NCI-H2227 (cell line): ENCODE data around the gene SYT7.
A peak's percentile ranks its signal among the peaks of the same experiment; 100 is the strongest.
"Not testable (repeated sequence)": the region's sequence is repeated elsewhere in the genome, so short reads cannot be mapped to it uniquely, and the experiment has no call there.

ENCODE experiments used
- DNase-seq: peaks from one replicate; lab custom pipeline; 2025; ENCODE audit not compliant: unreplicated experiment; lab: John Stamatoyannopoulos, UW

Gene SYT7

GRCh38 chr11:61581030-61581928 is at the start of gene SYT7:
Gene SYT7 (minus strand): TSS chr11:61581076. CDS start chr11:61580820, 256 bp downstream.
- peak; percentile 99 for DNase-seq

GRCh38 chr11:61630089-61630488 is 49.2 kb upstream of the SYT7 start:
- DNase-seq = no peak

GRCh38 chr11:61629082-61629833 is 48.4 kb upstream of the SYT7 start:
- no peak for DNase-seq

GRCh38 chr11:61628662-61628970 is 47.7 kb upstream of the SYT7 start:
- no peak for DNase-seq

- peak; percentile 70 for DNase-seq
Measured at GRCh38 chr11:61627850-61628661, 47.2 kb upstream of the SYT7 start.

- peak; percentile 47 for DNase-seq
Measured at GRCh38 chr11:61626580-61627380, 45.9 kb upstream of the SYT7 start.

GRCh38 chr11:61625525-61625924 is 44.6 kb upstream of the SYT7 start:
- no peak for DNase-seq

- DNase-seq = no peak
Measured at GRCh38 chr11:61621917-61622585, 41.2 kb upstream of the SYT7 start.

- no peak for DNase-seq
Measured at GRCh38 chr11:61619471-61620226, 38.8 kb upstream of the SYT7 start.

- peak; percentile 57 for DNase-seq
Measured at GRCh38 chr11:61618978-61619377, 38.1 kb upstream of the SYT7 start.

GRCh38 chr11:61617515-61617914 is 36.6 kb upstream of the SYT7 start:
- DNase-seq = no peak

GRCh38 chr11:61616434-61616833 is 35.6 kb upstream of the SYT7 start:
- DNase-seq = no peak

- DNase-seq = not testable (repeated sequence)
Measured at GRCh38 chr11:61614782-61615181, 33.9 kb upstream of the SYT7 start.

- DNase-seq = no peak
Measured at GRCh38 chr11:61613870-61614269, 33.0 kb upstream of the SYT7 start.

- no peak for DNase-seq
Measured at GRCh38 chr11:61613051-61613450, 32.2 kb upstream of the SYT7 start.

- DNase-seq = no peak
Measured at GRCh38 chr11:61611309-61611708, 30.4 kb upstream of the SYT7 start.

GRCh38 chr11:61610905-61611304 is 30.0 kb upstream of the SYT7 start:
- no peak for DNase-seq

- peak; percentile 32 for DNase-seq
Measured at GRCh38 chr11:61609980-61610366, 29.1 kb upstream of the SYT7 start.
